Stimulated activated CD8-positive, alpha-beta memory T cell treated with anti-CD3 and anti-CD28 coated beads, Interleukin-15, amount 100 ng/mL, for 1 hour (primary cell): ENCODE data around the gene CCDC192.

ENCODE experiments used
- DNase-seq: peaks from one replicate; pipeline ENCODE4 v3.0.0-alpha.2; 2020; ENCODE audit warnings: low read depth

The CCDC192 gene

DNA sequence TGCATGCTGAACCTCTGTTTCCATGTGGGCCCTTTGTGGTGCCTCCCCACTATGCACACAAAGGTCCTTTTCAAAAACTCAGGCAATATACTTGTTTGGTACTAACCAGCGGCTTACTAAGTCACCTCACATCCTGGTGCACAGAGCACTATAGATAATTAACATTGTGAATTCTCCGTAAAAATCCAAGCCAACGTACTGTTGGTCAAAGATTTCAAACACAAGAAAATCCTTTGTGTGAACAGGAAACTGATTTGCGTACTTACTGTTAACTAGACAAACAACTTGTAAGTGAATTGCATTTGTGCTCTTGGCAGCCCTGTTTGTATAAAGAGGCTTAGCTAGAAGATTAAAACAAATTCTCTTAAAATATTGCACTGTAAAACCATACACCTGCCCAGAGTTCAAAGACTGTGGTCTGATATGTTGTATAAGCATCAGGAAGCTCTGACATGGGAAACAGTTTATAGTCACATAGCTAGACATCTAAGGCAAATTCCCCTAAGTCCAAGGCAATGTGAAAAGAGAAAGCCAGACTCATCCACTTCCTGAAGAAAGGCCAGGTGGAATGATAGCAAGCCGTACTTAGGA lies 255.3 kb downstream of the CCDC192 start:
- DNase-seq = no peak

GRCh38 chr5:127959152-127959764 lies 256.1 kb downstream of the CCDC192 start:
- no peak for DNase-seq

GRCh38 chr5:127960270-127960691 lies 257.1 kb downstream of the CCDC192 start:
- DNase-seq = no peak

DNA sequence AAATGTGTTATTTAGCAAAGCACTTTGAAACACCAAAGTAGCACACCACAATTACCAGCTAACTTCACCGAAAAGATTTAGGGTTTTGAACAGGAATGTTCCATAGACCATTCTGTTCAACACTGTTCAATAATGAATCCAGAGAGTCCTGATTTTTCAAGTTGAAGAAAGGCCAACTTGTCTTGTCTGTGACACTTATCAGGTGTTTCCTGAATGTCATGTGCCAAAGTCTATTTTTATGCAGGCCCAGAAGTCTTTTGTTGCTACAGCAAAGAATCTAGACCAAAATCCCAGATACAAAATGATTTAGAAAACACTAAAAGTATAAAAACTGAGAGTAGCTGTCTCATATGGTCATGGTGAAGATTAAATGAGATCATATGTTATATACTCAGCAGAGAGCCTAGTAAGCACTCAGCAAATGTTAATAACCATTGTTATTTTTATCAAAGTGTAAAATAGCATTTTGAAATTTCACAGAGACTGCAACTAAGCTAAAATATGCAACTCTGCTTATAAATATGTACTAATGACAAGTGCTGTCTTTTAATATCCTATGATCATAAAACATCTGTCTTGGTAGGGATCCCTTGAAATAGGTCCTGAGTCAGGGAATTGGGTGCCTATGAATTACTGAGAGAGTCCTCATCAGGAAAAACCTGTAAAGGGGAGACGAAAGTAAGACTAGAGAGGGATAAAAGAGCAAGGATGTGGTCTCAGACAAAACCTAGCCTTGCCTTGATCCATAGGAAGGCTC lies 258.0 kb downstream of the CCDC192 start:
- DNase-seq = no peak

- no peak for DNase-seq
These were observed 258.6 kb downstream of the CCDC192 start for GRCh38 chr5:127961763-127962145.

DNA sequence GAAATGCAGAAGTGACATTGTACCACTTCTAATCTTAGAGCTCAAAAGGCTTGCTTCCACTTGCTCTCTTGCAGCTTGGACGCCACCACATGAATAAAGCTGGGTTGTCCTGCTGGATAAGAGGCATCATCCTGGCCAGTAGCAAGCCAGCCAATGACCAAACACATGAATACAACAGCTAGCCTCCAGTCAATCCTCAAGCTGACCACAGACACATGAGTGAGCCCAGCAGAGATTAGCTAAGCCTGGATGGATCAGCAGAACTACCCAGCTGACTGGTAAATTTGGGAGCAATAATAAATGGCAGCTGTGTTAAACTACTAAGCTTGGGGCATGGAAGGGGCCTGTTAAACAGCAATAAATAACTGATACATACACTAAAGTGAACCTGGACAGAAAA lies 259.3 kb downstream of the CCDC192 start:
- DNase-seq = no peak

GRCh38 chr5:127963233-127963632 lies 260.0 kb downstream of the CCDC192 start:
- no peak for DNase-seq

DNA sequence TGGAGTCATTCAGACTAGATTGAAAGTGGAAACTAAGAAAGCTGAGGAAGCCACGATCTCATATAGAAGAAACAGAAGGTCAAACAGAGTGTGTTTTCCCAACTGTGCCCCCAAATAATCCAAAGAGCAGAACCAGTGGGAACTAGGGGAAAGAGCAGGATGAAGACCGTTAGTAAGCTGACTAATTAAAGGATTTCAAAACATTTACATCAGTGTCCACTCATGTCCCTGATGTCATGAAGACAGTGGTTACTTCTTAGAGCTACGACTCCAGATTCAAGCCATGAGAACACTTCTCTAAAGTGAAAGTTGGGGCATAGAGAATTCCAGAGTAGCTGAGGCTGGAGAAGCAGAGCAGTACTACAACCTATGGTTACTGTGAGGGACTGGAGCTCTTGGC lies 260.7 kb downstream of the CCDC192 start:
- DNase-seq = no peak

DNA sequence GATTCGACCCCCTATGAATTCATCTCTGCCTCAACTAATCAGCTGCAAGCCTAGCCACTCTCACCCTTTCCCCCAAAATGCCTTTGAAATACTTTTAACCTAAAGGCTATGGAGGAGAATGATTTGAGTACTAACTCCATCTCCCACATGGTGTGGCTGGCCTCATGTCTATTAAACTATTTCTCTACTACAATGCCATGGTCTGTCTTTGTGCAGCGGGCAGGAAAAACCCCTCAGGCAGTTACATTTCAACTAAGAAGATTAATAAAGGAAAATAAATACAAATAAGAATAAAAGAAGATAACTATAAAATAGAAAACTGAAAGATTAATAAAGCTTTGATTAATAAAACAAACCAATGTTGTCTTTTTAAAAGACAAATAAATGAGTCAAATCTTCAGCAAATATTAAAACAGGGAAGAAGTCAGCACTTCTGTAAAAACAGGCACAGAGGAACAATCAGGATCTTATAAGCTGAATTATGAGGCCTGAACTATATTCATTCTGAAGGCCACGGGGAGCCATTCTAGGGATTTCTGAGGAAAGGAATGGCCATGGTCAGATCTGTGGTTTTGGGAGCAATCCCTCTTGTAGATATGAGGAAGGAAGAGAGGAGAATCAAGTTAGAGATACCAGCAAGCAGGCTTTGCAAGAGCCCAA lies 264.3 kb downstream of the CCDC192 start:
- DNase-seq = no peak

DNA sequence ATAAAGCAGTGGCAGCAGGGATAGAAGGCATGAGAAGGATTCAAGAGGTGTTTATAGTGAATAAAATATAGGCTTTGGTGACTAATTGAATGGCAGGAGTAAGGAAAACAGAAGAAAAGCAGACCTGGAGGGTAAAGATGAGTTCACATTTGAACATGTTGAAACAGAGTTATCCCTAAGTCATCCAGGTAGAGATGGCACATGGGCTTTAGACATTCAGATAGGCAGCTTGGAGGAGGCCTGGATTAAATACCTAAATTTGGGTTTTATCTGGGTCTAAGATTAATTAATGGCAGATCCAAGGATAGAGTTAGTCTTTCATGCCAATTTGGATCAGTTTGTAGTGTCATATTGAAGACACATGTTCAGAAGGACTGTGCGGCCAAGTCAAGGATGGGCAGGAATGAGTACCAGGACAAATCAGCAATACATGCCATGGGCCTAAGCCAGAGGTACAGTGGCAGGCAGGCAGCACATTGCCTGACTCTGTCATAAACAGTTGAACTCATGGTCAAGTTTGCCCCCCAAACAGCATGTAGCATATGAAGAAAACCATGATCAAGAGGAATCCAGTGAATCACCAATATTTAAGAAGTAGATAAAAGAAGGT lies 264.9 kb downstream of the CCDC192 start:
- DNase-seq = no peak

DNA sequence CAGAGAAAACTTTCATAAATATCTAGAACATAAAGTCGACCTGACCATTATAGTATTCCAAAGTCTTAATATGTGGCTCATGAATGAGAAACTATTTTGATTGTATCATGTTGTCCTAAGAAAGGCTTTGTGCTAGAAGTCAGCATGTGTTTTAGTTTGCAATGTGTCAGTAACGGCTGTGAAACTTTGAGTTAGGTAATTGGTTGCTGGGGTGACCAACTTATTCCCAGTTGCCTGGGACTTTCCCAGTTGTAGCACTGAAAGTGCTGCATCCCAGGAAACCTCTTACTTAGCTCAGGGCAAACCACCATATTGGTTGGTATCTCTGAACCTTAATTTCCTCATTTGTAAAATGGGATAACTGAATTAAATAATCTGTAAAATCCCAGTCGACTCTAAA lies 265.8 kb downstream of the CCDC192 start:
- DNase-seq = no peak

DNA sequence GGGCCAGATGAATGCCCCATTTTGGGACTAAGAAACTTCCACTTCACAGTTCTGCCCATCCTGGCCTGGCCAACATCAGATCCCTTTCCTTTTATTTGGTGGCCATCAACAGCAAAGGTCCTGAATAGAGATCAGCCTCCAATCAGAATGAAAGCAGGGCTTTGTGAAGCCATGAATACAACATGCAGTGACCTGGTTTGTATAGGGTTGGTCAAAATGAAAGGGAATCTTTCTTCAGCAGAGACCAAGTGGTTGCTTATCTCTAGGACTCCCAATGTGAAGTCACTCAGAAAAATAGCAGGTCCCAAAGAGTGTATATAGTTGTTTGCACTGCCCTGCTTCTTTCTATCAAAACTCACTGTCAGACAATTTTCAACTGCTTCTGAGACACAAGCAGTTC lies 266.5 kb downstream of the CCDC192 start:
- DNase-seq = no peak

GRCh38 chr5:127970081-127970480 lies 266.9 kb downstream of the CCDC192 start:
- no peak for DNase-seq

DNA sequence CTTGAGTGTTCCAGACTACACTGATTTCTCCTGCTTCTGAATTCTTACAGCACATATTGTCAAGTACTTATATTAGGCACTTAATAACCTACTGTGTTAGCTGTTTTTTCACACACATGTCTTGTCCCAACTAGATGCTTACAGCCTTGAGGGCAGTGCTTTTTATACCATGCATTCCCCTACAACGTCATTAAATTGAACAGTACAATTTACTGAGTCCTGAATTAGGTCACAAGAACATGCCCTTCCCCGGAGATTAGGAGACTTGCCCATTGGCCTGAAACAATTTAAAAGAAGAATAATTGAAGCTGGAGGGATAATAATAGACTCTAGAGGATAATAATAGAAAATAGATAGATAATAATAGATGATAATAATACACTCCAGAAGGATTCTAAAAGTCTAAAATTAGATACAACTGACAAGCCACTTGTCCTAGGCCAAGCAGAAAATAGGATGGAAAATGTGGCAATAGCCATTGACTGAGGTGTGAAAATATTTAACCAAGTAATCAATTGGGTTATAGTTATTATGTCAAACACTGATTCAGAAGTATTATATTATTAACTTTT lies 267.7 kb downstream of the CCDC192 start:
- no peak for DNase-seq

- DNase-seq = no peak
These were observed 272.8 kb downstream of the CCDC192 start for GRCh38 chr5:127975961-127976360.

- no peak for DNase-seq
These were observed 273.3 kb downstream of the CCDC192 start for GRCh38 chr5:127976525-127976924.

GRCh38 chr5:127976991-127977717 lies 274.0 kb downstream of the CCDC192 start:
- no peak for DNase-seq

DNA sequence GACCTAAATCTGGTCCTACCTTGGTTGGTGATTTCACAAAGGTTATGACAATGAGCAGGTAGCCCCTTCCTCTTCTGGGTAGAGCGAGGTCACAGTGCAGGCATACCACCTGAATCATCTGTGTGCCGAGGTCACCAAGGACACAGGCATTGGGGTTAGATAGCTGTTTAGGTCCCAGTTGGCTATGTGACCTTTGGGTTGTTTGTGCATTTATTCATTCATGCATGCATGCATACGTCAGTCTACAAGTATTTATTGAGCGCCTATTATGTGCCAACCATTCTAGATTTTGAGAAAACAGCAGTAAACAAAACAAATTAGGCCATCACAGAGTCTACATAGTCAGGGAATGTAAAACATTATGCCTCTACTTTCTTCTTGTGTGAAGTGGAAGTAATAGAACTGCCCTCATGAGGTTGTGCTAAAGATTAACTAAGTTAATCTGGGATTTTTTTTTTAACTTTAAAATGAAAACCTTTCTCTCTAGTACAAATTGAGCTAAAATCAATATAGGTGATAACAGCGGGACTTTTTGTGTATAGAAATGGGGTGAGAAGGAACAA lies 275.6 kb downstream of the CCDC192 start:
- DNase-seq = no peak

DNA sequence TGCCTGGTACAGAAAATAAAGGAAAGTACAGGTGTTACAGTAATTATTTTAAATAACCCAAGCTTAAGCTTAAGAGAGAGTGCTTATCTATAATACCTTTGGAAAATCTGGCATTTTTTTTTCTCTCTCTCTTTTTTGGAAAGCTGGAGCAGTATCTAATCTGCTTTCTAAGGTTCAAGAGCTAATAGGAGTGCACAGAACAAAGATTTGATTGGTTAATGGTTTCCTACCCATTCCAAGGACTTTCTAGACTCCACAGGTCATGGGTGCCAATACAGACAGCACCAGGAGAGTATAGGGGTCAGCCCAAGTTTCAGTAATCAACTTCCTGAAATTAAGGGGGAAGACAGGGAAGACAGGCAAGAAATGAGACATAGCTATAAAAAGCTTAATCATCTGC lies 276.3 kb downstream of the CCDC192 start:
- no peak for DNase-seq

GRCh38 chr5:127980843-127981242 lies 277.7 kb downstream of the CCDC192 start:
- no peak for DNase-seq

- no peak for DNase-seq
These were observed 278.3 kb downstream of the CCDC192 start for GRCh38 chr5:127981498-127981897.
